Measurements from ENCODE around the gene FAM83D.
A peak's percentile ranks its signal among the peaks of the same experiment; 100 is the strongest.

FAM83D gene

GRCh38 chr20:38926142-38926933 is at the start of gene FAM83D:
Gene FAM83D (plus strand): TSS chr20:38926417. CDS start chr20:38926443, 26 bp downstream.
- FAIRE-seq = peak; percentile 97

GRCh38 chr20:38877483-38877882 is 48.7 kb upstream of the FAM83D start:
- no peak for FAIRE-seq

- no peak for FAIRE-seq
These were observed 47.4 kb upstream of the FAM83D start for GRCh38 chr20:38878866-38879265.

- no peak for FAIRE-seq
These were observed 45.1 kb upstream of the FAM83D start for GRCh38 chr20:38880952-38881735.

- FAIRE-seq = no peak
These were observed 44.3 kb upstream of the FAM83D start for GRCh38 chr20:38881806-38882440.

- FAIRE-seq = no peak
These were observed 43.6 kb upstream of the FAM83D start for GRCh38 chr20:38882600-38882999.

- no peak for FAIRE-seq
These were observed 42.9 kb upstream of the FAM83D start for GRCh38 chr20:38883081-38883980.

- no peak for FAIRE-seq
These were observed 42.1 kb upstream of the FAM83D start for GRCh38 chr20:38883981-38884733.

GRCh38 chr20:38885357-38885756 is 40.9 kb upstream of the FAM83D start:
- FAIRE-seq = no peak

GRCh38 chr20:38888059-38888831 is 38.0 kb upstream of the FAM83D start:
- no peak for FAIRE-seq

GRCh38 chr20:38889050-38889449 is 37.2 kb upstream of the FAM83D start:
- no peak for FAIRE-seq

- FAIRE-seq = no peak
These were observed 36.3 kb upstream of the FAM83D start for GRCh38 chr20:38889792-38890496.

GRCh38 chr20:38890497-38890818 is 35.8 kb upstream of the FAM83D start:
- FAIRE-seq = no peak

GRCh38 chr20:38892091-38892981 is 33.9 kb upstream of the FAM83D start:
- no peak for FAIRE-seq

GRCh38 chr20:38893056-38893564 is 33.1 kb upstream of the FAM83D start:
- no peak for FAIRE-seq

GRCh38 chr20:38893565-38894090 is 32.6 kb upstream of the FAM83D start:
- no peak for FAIRE-seq

GRCh38 chr20:38894091-38894847 is 31.9 kb upstream of the FAM83D start:
- no peak for FAIRE-seq
